B cell (primary cell): ENCODE data around the gene BRD9. TPM values are rescaled to one million over a fixed set of nuclear protein-coding genes. Genes with fewer than 3 reads are reported as not detected.

ENCODE experiments used
- ATAC-seq: fragments of 200-7000 bp; cut with Tn5 transposase; one replicate; pipeline ENCODE4 v1.10.0; 2021; ENCODE audit warnings: low read depth, mild to moderate bottlenecking, moderate number of reproducible peaks, moderate library complexity
- CTCF ChIA-PET: fragments of 350-600 bp; sonication (Branson Sonifier 250); formaldehyde crosslinking; loops from one replicate; lab custom pipeline; 2021; ENCODE audit warnings: antibody characterized with exemption, inconsistent platforms; lab: Charles Lee
- POLR2A ChIA-PET: fragments of 350-600 bp; sonication (Branson Sonifier 250); formaldehyde crosslinking; loops from one replicate; lab custom pipeline; 2021; ENCODE audit warnings: antibody characterized with exemption; lab: Charles Lee
- DNase-seq: peaks from one replicate; pipeline ENCODE4 v3.0.0; 2013
- H2AFZ ChIP-seq: 2 replicates; pipeline ENCODE4 v1.6.1; 2012; ENCODE audit warnings: mild to moderate bottlenecking, low read depth, low read length; ENCODE audit not compliant: insufficient read depth, poor library complexity, severe bottlenecking
- H3K27ac ChIP-seq, 2 donors: 1 replicate in 1 of 2; 2 replicates in 1 of 2; pipeline ENCODE4 v1.5.1; 2012 to 2013; ENCODE audit warnings: low read length in 2 of 2, mild to moderate bottlenecking in 2 of 2, moderate library complexity in 1 of 2
- H3K27me3 ChIP-seq, 4 experiments: fragments of 200-600 bp in 1 of 4; sonication (generic) in 1 of 4; replicated peaks in 1 of 4; 1 replicate in 2 of 4; 2 replicates in 2 of 4; pipeline versions ENCODE4 v1.6.1 to v1.7.0; 2013 to 2016; ENCODE audit warnings: low read length in 3 of 4, mild to moderate bottlenecking in 2 of 4, mixed read lengths in 1 of 4, moderate library complexity in 1 of 4; ENCODE audit not compliant: insufficient read depth in 4 of 4, control insufficient read depth in 3 of 4; ENCODE audit errors: control extremely low read depth in 1 of 4
- H3K36me3 ChIP-seq, 2 experiments: replicated peaks in 1 of 2; 1 replicate in 1 of 2; 2 replicates in 1 of 2; pipeline versions ENCODE4 v1.6.1 to v1.7.1; 2013; ENCODE audit warnings: low read length in 1 of 2; ENCODE audit not compliant: insufficient read depth in 2 of 2, control insufficient read depth in 1 of 2; ENCODE audit errors: control extremely low read depth in 1 of 2, extremely low read depth in 1 of 2
- H3K4me1 ChIP-seq, 2 donors: fragments of 200-600 bp in 1 of 2; sonication (generic) in 1 of 2; 1 replicate in 1 of 2; 2 replicates in 1 of 2; pipeline versions ENCODE4 v1.5.1 to v1.6.1; 2013 to 2017; ENCODE audit warnings: low read length in 2 of 2; ENCODE audit not compliant: control insufficient read depth in 2 of 2, insufficient read depth in 2 of 2
- H3K4me2 ChIP-seq: replicated peaks from 2 replicates; pipeline ENCODE3; 2012; ENCODE audit warnings: mild to moderate bottlenecking, low read depth, low read length; ENCODE audit not compliant: poor library complexity, severe bottlenecking
- H3K4me3 ChIP-seq, 5 experiments: fragments of 200-600 bp in 1 of 5; sonication (generic) in 1 of 5; 1 replicate in 3 of 5; 2 replicates in 2 of 5; pipeline versions ENCODE4 v1.5.1 to v1.7.0; 2011 to 2016; ENCODE audit warnings: low read length in 4 of 5, mild to moderate bottlenecking in 4 of 5, low read depth in 2 of 5, control low read depth in 1 of 5, moderate library complexity in 1 of 5; ENCODE audit not compliant: insufficient read depth in 1 of 5; ENCODE audit errors: control extremely low read depth in 1 of 5, extremely low read depth in 1 of 5
- H3K79me2 ChIP-seq: fragments of 200-600 bp; sonication (generic); one replicate; pipeline ENCODE4 v1.6.0; 2016; ENCODE audit warnings: low read length; ENCODE audit not compliant: control insufficient read depth, insufficient read depth
- H3K9ac ChIP-seq: fragments of 200-600 bp; sonication (generic); 2 replicates; pipeline ENCODE4 v1.6.1; 2017; ENCODE audit warnings: mild to moderate bottlenecking, low read length, moderate library complexity
- H3K9me3 ChIP-seq, 3 donors: one replicate each; pipeline versions ENCODE4 v1.6.1 to v1.7.1; 2013; ENCODE audit warnings: low read length in 2 of 3; ENCODE audit not compliant: control insufficient read depth in 2 of 3, insufficient read depth in 1 of 3; ENCODE audit errors: control extremely low read depth in 1 of 3
- H4K20me1 ChIP-seq: 2 replicates; pipeline ENCODE4 v1.6.0; 2012; ENCODE audit warnings: mild to moderate bottlenecking, low read length; ENCODE audit not compliant: insufficient read depth, control insufficient read depth, poor library complexity, severe bottlenecking
- H3K27ac Mint-ChIP-seq: one replicate; pipeline ENCODE4 v1.8.0; 2021; ENCODE audit warnings: mixed read lengths
- H3K27me3 Mint-ChIP-seq: one replicate; pipeline ENCODE4 v1.8.0; 2021; ENCODE audit warnings: mixed read lengths
- H3K4me1 Mint-ChIP-seq: one replicate; pipeline ENCODE4 v1.8.0; 2021; ENCODE audit warnings: mixed read lengths
- H3K4me3 Mint-ChIP-seq: one replicate; pipeline ENCODE4 v1.8.0; 2021; ENCODE audit warnings: mixed read lengths
- H3K9me3 Mint-ChIP-seq: one replicate; pipeline ENCODE4 v1.8.0; 2022; ENCODE audit warnings: mixed read lengths; ENCODE audit not compliant: insufficient read depth
- EZH2 ChIP-seq: IDR thresholded peaks from 2 replicates; pipeline ENCODE4 v1.6.1; 2012; ENCODE audit warnings: borderline replicate concordance, low read depth, mild to moderate bottlenecking, moderate library complexity, low read length; ENCODE audit not compliant: insufficient read depth, poor library complexity, severe bottlenecking
- WGBS: methylation state at CpG from one replicate; pipeline ENCODE4 v1.1.5; 2013; ENCODE audit warnings: missing lambda C conversion rate; ENCODE audit not compliant: insufficient coverage; 5-methylcytosine and 5-hydroxymethylcytosine counted together
- intact Hi-C: fragments of 100-400 bp; cut with micrococcal nuclease; formaldehyde crosslinking; loops from one replicate; pipeline ENCODE4 v1.10.0; 2022
- polyA plus RNA-seq: library from polyadenylated mRNA; depleted of rRNA; stranded (reverse); fragments of >200 nt; gene quantifications from 2 replicates; pipeline ENCODE4 v1.2.3, GENCODE V29; 2012
- total RNA-seq, 2 donors: library from RNA; stranded (reverse); fragments of 120-200 nt in 1 of 2; gene quantifications; 1 replicate in 1 of 2; 2 replicates in 1 of 2; pipeline versions ENCODE4 v1.2.3 to v1.2.4, GENCODE V29; 2013 to 2022
- TF ChIP-seq, protein P1 (sequence below): fragments of 200-600 bp; IDR thresholded peaks from one replicate; pipeline ENCODE4 v1.8.0; 2022; ENCODE audit warnings: antibody characterized with exemption, mild to moderate bottlenecking

BRD9 gene
- total and polyA plus RNA-seq, 2 donors (not counting 1 experiment from before 2014, with no cell fraction given): 28.3 to 68.6 TPM

DNA sequence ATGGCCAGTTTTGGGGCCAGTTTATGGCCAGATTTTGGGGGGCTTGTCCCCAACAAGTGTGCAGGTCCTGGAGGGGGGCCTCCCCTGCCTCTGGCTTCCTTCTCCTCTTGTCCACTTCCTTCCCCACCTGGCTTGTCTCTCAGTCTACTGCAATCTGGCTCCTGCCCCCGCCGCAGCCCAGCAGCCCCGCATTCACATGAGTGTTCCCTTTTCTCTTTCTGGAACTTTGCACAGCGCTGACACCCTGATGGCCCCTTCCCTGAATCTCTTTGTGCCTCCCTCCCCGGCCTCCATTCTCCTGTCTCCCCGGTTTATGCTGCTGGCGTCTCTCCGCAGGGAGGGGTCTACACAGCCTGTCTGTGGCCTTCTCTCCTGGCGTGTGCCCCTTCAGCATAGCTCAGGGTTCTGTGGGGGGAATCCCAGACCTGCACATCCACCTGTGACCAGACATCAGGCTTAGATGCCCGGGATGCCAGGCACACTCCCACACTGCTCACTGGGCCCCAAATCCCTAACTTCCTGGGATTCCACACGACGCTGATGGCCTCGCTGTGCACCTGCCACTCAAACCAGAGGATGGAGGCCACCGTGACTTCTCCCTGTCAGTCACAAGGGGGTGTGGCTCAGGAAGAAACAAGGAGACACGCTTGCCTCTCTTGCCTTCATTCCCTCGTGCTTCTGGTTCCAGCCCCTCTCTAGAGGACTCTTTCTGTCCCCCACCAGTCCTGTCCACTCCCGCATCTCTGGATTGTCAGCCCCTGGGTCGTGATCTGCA is 17.6 kb upstream of the BRD9 start:
- H3K27ac Mint-ChIP-seq: no peak overlapping the region
- H3K79me2 ChIP-seq: no peaks in the 10 kb centered on the region
- no peak for DNase-seq
- H3K36me3 ChIP-seq: no peaks in the 10 kb centered on the region
- H3K27me3 Mint-ChIP-seq: no peaks in the 10 kb centered on the region
- H3K27me3 ChIP-seq: no peaks in the 10 kb centered on the region
- POLR2A ChIA-PET: no interaction called here
- no peak overlapping the region for H3K27ac ChIP-seq
- CTCF ChIA-PET: no interaction called here
- H3K9ac ChIP-seq: no peak overlapping the region
- no peak overlapping the region for H3K4me2 ChIP-seq
- no peaks in the 10 kb centered on the region for H3K9me3 Mint-ChIP-seq
- no peaks in the 10 kb centered on the region for H3K4me1 Mint-ChIP-seq
- TF ChIP-seq, protein P1, sequence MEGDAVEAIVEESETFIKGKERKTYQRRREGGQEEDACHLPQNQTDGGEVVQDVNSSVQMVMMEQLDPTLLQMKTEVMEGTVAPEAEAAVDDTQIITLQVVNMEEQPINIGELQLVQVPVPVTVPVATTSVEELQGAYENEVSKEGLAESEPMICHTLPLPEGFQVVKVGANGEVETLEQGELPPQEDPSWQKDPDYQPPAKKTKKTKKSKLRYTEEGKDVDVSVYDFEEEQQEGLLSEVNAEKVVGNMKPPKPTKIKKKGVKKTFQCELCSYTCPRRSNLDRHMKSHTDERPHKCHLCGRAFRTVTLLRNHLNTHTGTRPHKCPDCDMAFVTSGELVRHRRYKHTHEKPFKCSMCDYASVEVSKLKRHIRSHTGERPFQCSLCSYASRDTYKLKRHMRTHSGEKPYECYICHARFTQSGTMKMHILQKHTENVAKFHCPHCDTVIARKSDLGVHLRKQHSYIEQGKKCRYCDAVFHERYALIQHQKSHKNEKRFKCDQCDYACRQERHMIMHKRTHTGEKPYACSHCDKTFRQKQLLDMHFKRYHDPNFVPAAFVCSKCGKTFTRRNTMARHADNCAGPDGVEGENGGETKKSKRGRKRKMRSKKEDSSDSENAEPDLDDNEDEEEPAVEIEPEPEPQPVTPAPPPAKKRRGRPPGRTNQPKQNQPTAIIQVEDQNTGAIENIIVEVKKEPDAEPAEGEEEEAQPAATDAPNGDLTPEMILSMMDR: no peak
- no peak for TF ChIP-seq EZH2
- H3K4me1 ChIP-seq: no peaks in the 10 kb centered on the region
- no peak for ATAC-seq
- H3K4me3 Mint-ChIP-seq: no peak overlapping the region
- H4K20me1 ChIP-seq: no peaks in the 10 kb centered on the region
- WGBS: 97% methylated on average over 17 of the region's 18 CpGs
- no peaks in the 10 kb centered on the region for H3K9me3 ChIP-seq
- intact Hi-C loops: no loop called here
- no peak overlapping the region for H2AFZ ChIP-seq
- no peak overlapping the region for H3K4me3 ChIP-seq

DNA sequence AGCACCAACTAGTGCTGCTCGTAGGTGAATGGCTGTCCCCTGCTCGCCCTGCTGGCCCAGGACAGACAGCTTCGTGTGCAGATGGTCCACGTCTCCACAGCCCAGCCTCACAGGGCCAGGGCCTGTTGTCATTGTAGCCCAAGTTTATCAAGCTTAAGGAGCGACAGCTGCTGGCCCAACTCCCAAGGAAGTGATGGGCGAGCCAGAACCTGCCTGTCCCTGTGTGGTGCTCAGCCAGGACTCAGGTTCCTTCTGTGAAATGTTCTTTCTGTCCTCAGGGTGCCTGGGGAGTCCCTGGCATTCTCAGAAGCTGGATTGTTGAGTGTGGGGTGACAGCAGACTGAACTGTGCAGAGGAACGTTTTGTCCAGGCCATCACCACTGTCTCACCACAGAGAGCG is 16.5 kb upstream of the BRD9 start:
- H3K4me1 ChIP-seq: no peaks in the 10 kb centered on the region
- H3K79me2 ChIP-seq: no peaks in the 10 kb centered on the region
- DNase-seq (no peak), ATAC-seq (no peak)
- H4K20me1 ChIP-seq: no peaks in the 10 kb centered on the region
- TF ChIP-seq, protein P1: no peak
- TF ChIP-seq EZH2: no peak
- H3K4me3 ChIP-seq: no peak overlapping the region
- H3K36me3 ChIP-seq: no peaks in the 10 kb centered on the region
- Mint-ChIP-seq H3K4me1 (no peaks in the 10 kb centered on the region), H3K27ac (no peak overlapping the region), H3K4me3 (no peak overlapping the region), H3K27me3 (no peaks in the 10 kb centered on the region), H3K9me3 (no peaks in the 10 kb centered on the region)
- H3K27ac ChIP-seq: no peak overlapping the region
- H3K9me3 ChIP-seq: no peaks in the 10 kb centered on the region
- H3K27me3 ChIP-seq: no peaks in the 10 kb centered on the region
- intact Hi-C loops: no loop called here
- H2AFZ ChIP-seq: no peak overlapping the region
- H3K9ac ChIP-seq: no peak overlapping the region
- no peak overlapping the region for H3K4me2 ChIP-seq
- CTCF ChIA-PET: no interaction called here
- POLR2A ChIA-PET: no interaction called here
- WGBS: 93% methylated on average over 6 of the region's 8 CpGs
